K562 (cell line): ENCODE data around the gene PRMT2. TPM values are rescaled to one million over a fixed set of nuclear protein-coding genes. Genes with fewer than 3 reads are reported as not detected.

Experiments used
- ATAC-seq: fragments of 200-7000 bp; cut with Tn5 transposase; 3 replicates; pipeline ENCODE4 v1.9.1; 2020; ENCODE audit warnings: moderate library complexity
- BruUV-seq: library from RNA; stranded (reverse); fragments of 400-500 nt; replicated peaks from 2 replicates; lab custom pipeline; 2021; lab: Mats Ljungman, UMichigan
- CTCF ChIA-PET: fragments of 300-600 bp; formaldehyde crosslinking; extraction: SDS; loops from one replicate; lab custom pipeline; 2021; ENCODE audit warnings: low intra/inter-chr PET ratio; lab: Yijun Ruan, JAX
- POLR2A ChIA-PET: fragments of 300-600, 350-650 bp; sonication (Branson Sonifier 250); formaldehyde crosslinking; extraction: SDS; loops from one replicate; lab custom pipeline; 2021; ENCODE audit warnings: antibody characterized with exemption, inconsistent platforms; lab: Yijun Ruan, JAX
- DNase-seq, 4 experiments: peaks; one replicate each; pipeline versions ENCODE4 v3.0.0 to v3.0.0-alpha.2; 2011 to 2018; ENCODE audit warnings: low spot score in 3 of 4, mixed read lengths in 3 of 4; ENCODE audit errors: extremely low read depth in 1 of 4
- FAIRE-seq: peaks from 2 replicates; lab custom pipeline; 2011; peaks lifted over from hg19 to GRCh38; lab: Jason Lieb, UNC
- H2AFZ ChIP-seq: 2 replicates; pipeline ENCODE4 v1.6.0; 2011; ENCODE audit warnings: low read depth, low read length, control low read depth, inconsistent platforms
- H3K27ac ChIP-seq: fragments of 200-600 bp; 3 replicates; pipeline ENCODE4 v1.8.0; 2011; ENCODE audit warnings: low read depth, mild to moderate bottlenecking, control low read depth, inconsistent platforms, low read length, moderate library complexity, mixed read lengths; ENCODE audit errors: extremely low read depth
- H3K27me3 ChIP-seq, 2 experiments: fragments of 300-600 bp in 1 of 2; 2 replicates in 1 of 2; 3 replicates in 1 of 2; pipeline versions ENCODE4 v1.6.0 to v1.8.0; 2011; ENCODE audit warnings: inconsistent platforms in 2 of 2, low read length in 2 of 2, mild to moderate bottlenecking in 1 of 2, mixed read lengths in 1 of 2, moderate library complexity in 1 of 2; ENCODE audit not compliant: control insufficient read depth in 2 of 2, insufficient read depth in 2 of 2
- H3K36me3 ChIP-seq: fragments of 300-600 bp; 3 replicates; pipeline ENCODE4 v1.8.0; 2011; ENCODE audit warnings: mild to moderate bottlenecking, low read length, inconsistent platforms; ENCODE audit not compliant: control insufficient read depth, insufficient read depth
- H3K4me1 ChIP-seq, 2 experiments: fragments of 200-600 bp in 1 of 2; replicated peaks in 1 of 2; 2 replicates in 1 of 2; 3 replicates in 1 of 2; pipeline versions ENCODE4 v1.5.1 to v1.8.0; 2011; ENCODE audit warnings: inconsistent platforms in 2 of 2, low read length in 2 of 2, mild to moderate bottlenecking in 1 of 2, mixed read lengths in 1 of 2, moderate library complexity in 1 of 2; ENCODE audit not compliant: control insufficient read depth in 2 of 2, insufficient read depth in 2 of 2
- H3K4me2 ChIP-seq: 2 replicates; pipeline ENCODE4 v1.6.1; 2011; ENCODE audit warnings: low read length, control low read depth, inconsistent platforms, mixed read lengths; ENCODE audit not compliant: insufficient read depth
- H3K4me3 ChIP-seq: fragments of 200-600 bp; sonication (generic), shearing (Covaris generic); 2 replicates; pipeline ENCODE4 v1.5.1; 2016; ENCODE audit warnings: control low read depth, inconsistent platforms
- H3K79me2 ChIP-seq: fragments of 200-600 bp; 3 replicates; pipeline ENCODE4 v1.8.0; 2011; ENCODE audit warnings: low read length, inconsistent platforms; ENCODE audit not compliant: control insufficient read depth, insufficient read depth
- H3K9ac ChIP-seq, 2 experiments: 2 replicates each; pipeline versions ENCODE4 v1.6.0 to v1.6.1; 2011; ENCODE audit warnings: low read depth in 2 of 2, low read length in 2 of 2, control low read depth in 1 of 2, inconsistent platforms in 1 of 2, mild to moderate bottlenecking in 1 of 2, mixed read lengths in 1 of 2; ENCODE audit not compliant: insufficient read depth in 1 of 2
- H3K9me1 ChIP-seq: one replicate; pipeline ENCODE4 v1.6.0; 2011; ENCODE audit warnings: inconsistent platforms, mild to moderate bottlenecking, low read length, moderate library complexity; ENCODE audit not compliant: control insufficient read depth, insufficient read depth
- H3K9me3 ChIP-seq: replicated peaks from 2 replicates; pipeline ENCODE4 v1.5.1; 2011; ENCODE audit warnings: low read depth, low read length, inconsistent platforms; ENCODE audit not compliant: control insufficient read depth, insufficient read depth
- H4K20me1 ChIP-seq: replicated peaks from 2 replicates; pipeline ENCODE4 v1.6.1; 2011; ENCODE audit warnings: low read length, inconsistent platforms, mixed read lengths; ENCODE audit not compliant: control insufficient read depth, insufficient read depth
- HMG20B ChIP-seq: fragments of 250-450 bp; sonication (Bioruptor Pico); IDR thresholded peaks from 2 replicates; pipeline ENCODE4 v1.5.0; 2021; ENCODE audit warnings: mild to moderate bottlenecking
- HNRNPLL ChIP-seq: fragments of 200-400 bp; formaldehyde crosslinking; IDR thresholded peaks from 2 replicates; pipeline ENCODE4 v1.6.1; 2017; ENCODE audit warnings: low read length, low read depth, mild to moderate bottlenecking; ENCODE audit not compliant: poor library complexity, severe bottlenecking
- JUNB ChIP-seq: fragments of 450-650 bp; formaldehyde crosslinking; conservative IDR thresholded peaks from 2 replicates; pipeline ENCODE4 v1.4.0; 2020; ENCODE audit warnings: mild to moderate bottlenecking
- KLF16 ChIP-seq: IDR thresholded peaks from 2 replicates; pipeline ENCODE4 v1.6.1; 2016; ENCODE audit warnings: antibody characterized with exemption
- NFIC ChIP-seq: fragments of 450-650 bp; IDR thresholded peaks from 2 replicates; pipeline ENCODE4 v1.6.1; 2017; ENCODE audit warnings: mild to moderate bottlenecking, inconsistent platforms
- SMARCB1 ChIP-seq: IDR thresholded peaks from 2 replicates; pipeline ENCODE4 v1.6.1; 2011; ENCODE audit warnings: improper control_type of control experiment, low read depth; ENCODE audit not compliant: insufficient read length
- XRCC4 ChIP-seq: IDR thresholded peaks from one replicate; pipeline ENCODE4 v1.6.1; 2011; ENCODE audit not compliant: insufficient read depth, insufficient read length; ENCODE audit errors: extremely low read depth
- ZFP1 ChIP-seq: fragments of 450-650 bp; formaldehyde crosslinking; IDR thresholded peaks from 2 replicates; pipeline ENCODE4 v1.4.0; 2020; ENCODE audit warnings: mild to moderate bottlenecking, mixed read lengths
- WGBS: fragments of 100-300 bp; shearing (Covaris generic); methylation state at CpG from one replicate; pipeline ENCODE4 v1.1.6; 2016; ENCODE audit warnings: low coverage, mixed read lengths; ENCODE audit not compliant: insufficient coverage; ENCODE audit errors: missing lambda C conversion rate; 5-methylcytosine and 5-hydroxymethylcytosine counted together
- in situ Hi-C: fragments of 300-500 bp; cut with MboI; formaldehyde crosslinking; loops from 4 replicates; pipeline ENCODE4 v1.15.0; 2018; ENCODE audit warnings: inconsistent platforms, mixed read lengths
- intact Hi-C: fragments of 100-400 bp; cut with micrococcal nuclease; formaldehyde crosslinking; loops from 2 replicates; pipeline ENCODE4 v1.14.2; 2022
- polyA plus RNA-seq, 8 experiments: library from polyadenylated mRNA; depleted of rRNA in 4 of 8; stranded (reverse) in 5 of 8; unstranded in 3 of 8; fragments of >200 nt; fragmentation: Nextera tagmentation in 2 of 8; fragmentation: Illumina TruSeq in 1 of 8; extraction: Ambion mirVana in 2 of 8; extraction: Trizol in 1 of 8; gene quantifications; 2 replicates each; pipeline versions ENCODE4 v1.2.1 to v1.2.3, GENCODE V29; 2011 to 2014; ENCODE audit warnings: inconsistent platforms in 1 of 8, missing spikeins in 1 of 8
- total RNA-seq, 7 experiments: library from RNA; depleted of rRNA in 6 of 7; stranded (reverse); fragments of >200 nt in 6 of 7; fragmentation: Illumina TruSeq in 2 of 7; extraction: Trizol in 2 of 7; gene quantifications; 2 replicates each; pipeline versions ENCODE4 v1.2.1 to v1.2.3, GENCODE V29; 2011 to 2021; ENCODE audit warnings: low replicate concordance in 1 of 7
- TF ChIP-seq, protein P1 (sequence below): fragments of 450-650 bp; IDR thresholded peaks from 2 replicates; pipeline ENCODE4 v1.6.1; 2016; ENCODE audit warnings: low read depth

Gene PRMT2
- total and polyA plus RNA-seq, 9 of the 15 experiments (the other 6 are each of a cell fraction or from before 2014, with no cell fraction given), result 37.2 to 85.7 (median 59.3) TPM

DNA sequence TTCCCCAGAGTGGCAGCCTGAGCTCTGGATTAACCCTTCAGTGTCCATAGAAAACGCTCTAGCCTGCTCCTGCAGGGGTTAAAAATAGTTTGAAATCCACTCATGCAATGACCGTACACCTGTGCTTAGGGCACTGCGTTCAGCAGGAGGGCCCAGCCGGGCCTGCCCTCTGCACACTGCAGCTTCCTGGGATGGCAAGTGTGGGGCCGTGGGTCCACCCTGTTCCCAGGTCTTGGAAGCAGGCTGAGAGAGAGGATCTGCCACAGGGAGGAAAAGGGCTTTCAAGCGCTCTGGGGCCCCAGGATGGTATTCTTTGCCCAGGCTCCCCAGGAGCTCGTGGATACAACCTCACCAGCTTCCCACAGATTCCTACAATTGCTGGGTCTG is 29.1 kb upstream of the PRMT2 start:
- Histone ChIP-seq H3K27ac (no peak overlapping the region), H3K79me2 (no peaks in the 10 kb centered on the region), H2AFZ (no peak overlapping the region), H3K9ac (no peak overlapping the region), H4K20me1 (no peaks in the 10 kb centered on the region), H3K4me1 (peaks cover 3 to 7% of the 10 kb centered on the region in 2 experiments; a peak in 2 of 5 replicates)
- DNase-seq (peak in 1 of 4 experiments; percentile 1), FAIRE-seq (no peak), ATAC-seq (no peak)
- in situ Hi-C loops, result no loop called here
- WGBS, result 9% methylated on average over 7 of the region's 7 CpGs
- TF ChIP-seq SMARCB1, result no peak
- TF ChIP-seq, all 486 proteins: peak for 0
- Histone ChIP-seq H3K9me3 (no peaks in the 10 kb centered on the region), H3K4me3 (no peak overlapping the region), H3K9me1 (no peaks in the 10 kb centered on the region), H3K4me2 (no peak overlapping the region), H3K36me3 (no peaks in the 10 kb centered on the region), H3K27me3 (peaks cover 38 to 44% of the 10 kb centered on the region in 2 experiments)
- no TSS peak for BruUV-seq
- intact Hi-C loops, result no loop called here
- CTCF ChIA-PET, result no interaction called here
- POLR2A ChIA-PET, result interaction anchor here (0.6 kb wide), 1 partner anchor 372 kb away, joined by 3 read pairs; no protein-coding TSS in a partner anchor

DNA sequence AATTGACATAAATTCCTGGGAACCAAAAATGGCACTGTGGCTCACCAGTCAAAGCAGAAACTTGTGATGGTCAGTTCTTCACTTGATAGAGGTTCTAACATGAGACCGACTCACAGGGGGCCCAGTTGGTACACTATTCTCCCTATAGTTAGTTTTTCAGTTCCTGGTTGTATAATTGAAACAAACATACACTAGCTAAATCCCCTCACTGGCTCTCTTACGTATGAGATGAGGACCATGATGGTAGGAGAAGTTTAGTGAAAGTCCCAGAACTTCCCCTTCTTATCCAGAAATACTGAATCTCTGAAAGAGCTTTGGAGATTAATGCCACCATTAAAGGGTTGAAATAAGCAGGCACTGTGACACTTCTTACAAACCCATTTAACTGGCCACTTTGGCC is 27.8 kb upstream of the PRMT2 start:
- ChIA-PET POLR2A (interaction anchor here (0.7 to 1.1 kb wide), 4 partner anchors 11 to 136 kb away, joined by 3 to 5 read pairs (median 4); no protein-coding TSS in a partner anchor), CTCF (no interaction called here)
- Histone ChIP-seq H3K4me1 (peaks cover 0 to 3% of the 10 kb centered on the region in 2 experiments; a peak in 1 of 5 replicates), H3K36me3 (no peaks in the 10 kb centered on the region), H3K9ac (no peak overlapping the region), H3K79me2 (no peaks in the 10 kb centered on the region), H3K27me3 (peaks cover 38 to 44% of the 10 kb centered on the region in 2 experiments), H3K4me3 (no peak overlapping the region), H3K27ac (no peak overlapping the region), H3K9me3 (no peaks in the 10 kb centered on the region), H3K4me2 (no peak overlapping the region), H4K20me1 (no peaks in the 10 kb centered on the region), H2AFZ (no peak overlapping the region), H3K9me1 (no peaks in the 10 kb centered on the region)
- BruUV-seq, result no TSS peak
- in situ Hi-C loops, result no loop called here
- no peak for ATAC-seq
- intact Hi-C loops, result no loop called here
- 0% methylated on average over 2 of the region's 2 CpGs for WGBS
- FAIRE-seq, result no peak
- no peak for DNase-seq
- no peak for TF ChIP-seq HNRNPLL
- TF ChIP-seq ZFP1, result no peak
- no peak for TF ChIP-seq NFIC
- TF ChIP-seq KLF16, result no peak
- TF ChIP-seq XRCC4, result no peak
- TF ChIP-seq, protein P1, sequence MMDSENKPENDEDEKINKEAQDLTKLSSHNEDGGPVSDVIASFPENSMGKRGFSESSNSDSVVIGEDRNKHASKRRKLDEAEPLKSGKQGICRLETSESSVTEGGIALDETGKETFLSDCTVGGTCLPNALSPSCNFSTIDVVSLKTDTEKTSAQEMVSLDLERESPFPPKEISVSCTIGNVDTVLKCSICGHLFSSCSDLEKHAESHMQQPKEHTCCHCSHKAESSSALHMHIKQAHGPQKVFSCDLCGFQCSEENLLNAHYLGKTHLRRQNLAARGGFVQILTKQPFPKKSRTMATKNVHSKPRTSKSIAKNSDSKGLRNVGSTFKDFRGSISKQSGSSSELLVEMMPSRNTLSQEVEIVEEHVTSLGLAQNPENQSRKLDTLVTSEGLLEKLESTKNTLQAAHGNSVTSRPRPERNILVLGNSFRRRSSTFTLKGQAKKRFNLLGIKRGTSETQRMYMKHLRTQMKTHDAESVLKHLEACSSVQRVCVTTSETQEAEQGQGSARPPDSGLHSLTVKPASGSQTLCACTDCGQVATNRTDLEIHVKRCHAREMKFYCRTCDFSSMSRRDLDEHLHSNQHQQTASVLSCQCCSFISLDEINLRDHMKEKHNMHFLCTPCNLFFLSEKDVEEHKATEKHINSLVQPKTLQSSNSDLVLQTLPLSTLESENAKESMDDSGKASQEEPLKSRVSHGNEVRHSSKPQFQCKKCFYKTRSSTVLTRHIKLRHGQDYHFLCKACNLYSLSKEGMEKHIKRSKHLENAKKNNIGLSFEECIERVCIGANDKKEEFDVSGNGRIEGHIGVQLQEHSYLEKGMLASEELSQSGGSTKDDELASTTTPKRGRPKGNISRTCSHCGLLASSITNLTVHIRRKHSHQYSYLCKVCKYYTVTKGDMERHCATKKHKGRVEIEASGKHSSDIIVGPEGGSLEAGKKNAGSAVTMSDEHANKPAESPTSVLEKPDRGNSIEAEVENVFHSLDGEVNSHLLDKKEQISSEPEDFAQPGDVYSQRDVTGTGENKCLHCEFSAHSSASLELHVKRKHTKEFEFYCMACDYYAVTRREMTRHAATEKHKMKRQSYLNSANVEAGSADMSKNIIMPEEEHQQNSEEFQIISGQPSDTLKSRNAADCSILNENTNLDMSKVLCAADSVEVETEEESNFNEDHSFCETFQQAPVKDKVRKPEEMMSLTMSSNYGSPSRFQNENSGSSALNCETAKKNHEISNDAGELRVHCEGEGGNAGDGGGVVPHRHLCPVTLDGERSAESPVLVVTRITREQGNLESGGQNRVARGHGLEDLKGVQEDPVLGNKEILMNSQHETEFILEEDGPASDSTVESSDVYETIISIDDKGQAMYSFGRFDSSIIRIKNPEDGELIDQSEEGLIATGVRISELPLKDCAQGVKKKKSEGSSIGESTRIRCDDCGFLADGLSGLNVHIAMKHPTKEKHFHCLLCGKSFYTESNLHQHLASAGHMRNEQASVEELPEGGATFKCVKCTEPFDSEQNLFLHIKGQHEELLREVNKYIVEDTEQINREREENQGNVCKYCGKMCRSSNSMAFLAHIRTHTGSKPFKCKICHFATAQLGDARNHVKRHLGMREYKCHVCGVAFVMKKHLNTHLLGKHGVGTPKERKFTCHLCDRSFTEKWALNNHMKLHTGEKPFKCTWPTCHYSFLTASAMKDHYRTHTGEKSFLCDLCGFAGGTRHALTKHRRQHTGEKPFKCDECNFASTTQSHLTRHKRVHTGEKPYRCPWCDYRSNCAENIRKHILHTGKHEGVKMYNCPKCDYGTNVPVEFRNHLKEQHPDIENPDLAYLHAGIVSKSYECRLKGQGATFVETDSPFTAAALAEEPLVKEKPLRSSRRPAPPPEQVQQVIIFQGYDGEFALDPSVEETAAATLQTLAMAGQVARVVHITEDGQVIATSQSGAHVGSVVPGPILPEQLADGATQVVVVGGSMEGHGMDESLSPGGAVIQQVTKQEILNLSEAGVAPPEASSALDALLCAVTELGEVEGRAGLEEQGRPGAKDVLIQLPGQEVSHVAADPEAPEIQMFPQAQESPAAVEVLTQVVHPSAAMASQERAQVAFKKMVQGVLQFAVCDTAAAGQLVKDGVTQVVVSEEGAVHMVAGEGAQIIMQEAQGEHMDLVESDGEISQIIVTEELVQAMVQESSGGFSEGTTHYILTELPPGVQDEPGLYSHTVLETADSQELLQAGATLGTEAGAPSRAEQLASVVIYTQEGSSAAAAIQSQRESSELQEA, result no peak
- TF ChIP-seq JUNB (CRISPR knock-in tag), result no peak
- no peak for TF ChIP-seq HMG20B
